VCaP (cell line): ENCODE data around the gene KMT2A.
"Not testable (repeated sequence)": the region's sequence is repeated elsewhere in the genome, so short reads cannot be mapped to it uniquely, and the experiment has no call there.

ENCODE experiments used
- H3K27ac ChIP-seq: fragments of 450-650 bp; 2 replicates; pipeline ENCODE4 v1.5.1; 2017
- TF ChIP-seq, protein P1 (sequence below): fragments of 450-650 bp; conservative IDR thresholded peaks from 2 replicates; pipeline ENCODE4 v1.5.1; 2017; ENCODE audit warnings: mild to moderate bottlenecking, moderate library complexity

Gene KMT2A

GRCh38 chr11:118406599-118407166 is 29.6 kb upstream of the KMT2A start:
- H3K27ac ChIP-seq = no peak overlapping the region
- TF ChIP-seq, protein P1, sequence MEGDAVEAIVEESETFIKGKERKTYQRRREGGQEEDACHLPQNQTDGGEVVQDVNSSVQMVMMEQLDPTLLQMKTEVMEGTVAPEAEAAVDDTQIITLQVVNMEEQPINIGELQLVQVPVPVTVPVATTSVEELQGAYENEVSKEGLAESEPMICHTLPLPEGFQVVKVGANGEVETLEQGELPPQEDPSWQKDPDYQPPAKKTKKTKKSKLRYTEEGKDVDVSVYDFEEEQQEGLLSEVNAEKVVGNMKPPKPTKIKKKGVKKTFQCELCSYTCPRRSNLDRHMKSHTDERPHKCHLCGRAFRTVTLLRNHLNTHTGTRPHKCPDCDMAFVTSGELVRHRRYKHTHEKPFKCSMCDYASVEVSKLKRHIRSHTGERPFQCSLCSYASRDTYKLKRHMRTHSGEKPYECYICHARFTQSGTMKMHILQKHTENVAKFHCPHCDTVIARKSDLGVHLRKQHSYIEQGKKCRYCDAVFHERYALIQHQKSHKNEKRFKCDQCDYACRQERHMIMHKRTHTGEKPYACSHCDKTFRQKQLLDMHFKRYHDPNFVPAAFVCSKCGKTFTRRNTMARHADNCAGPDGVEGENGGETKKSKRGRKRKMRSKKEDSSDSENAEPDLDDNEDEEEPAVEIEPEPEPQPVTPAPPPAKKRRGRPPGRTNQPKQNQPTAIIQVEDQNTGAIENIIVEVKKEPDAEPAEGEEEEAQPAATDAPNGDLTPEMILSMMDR = no peak

GRCh38 chr11:118410055-118410745 is 26.1 kb upstream of the KMT2A start:
- H3K27ac ChIP-seq = no peak overlapping the region
- TF ChIP-seq, protein P1 = no peak

DNA sequence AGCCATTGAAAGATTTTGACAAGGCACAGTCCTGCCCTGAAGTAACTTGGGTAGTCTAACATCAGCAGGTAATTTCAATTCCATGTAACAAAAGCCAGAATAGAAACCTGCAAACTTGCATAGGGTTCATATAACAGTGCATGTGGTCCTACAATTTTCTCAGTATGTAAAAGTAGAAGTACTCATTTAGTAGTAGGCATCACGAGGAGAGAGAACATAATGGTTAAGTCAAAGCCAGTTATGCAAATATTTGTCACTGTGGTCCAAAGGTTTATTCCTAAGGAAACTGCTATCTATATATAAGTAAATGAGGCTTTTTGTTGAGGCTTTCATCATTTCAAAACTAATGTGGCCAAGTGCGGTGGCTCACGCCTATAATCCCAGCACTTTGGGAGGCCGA is 24.8 kb upstream of the KMT2A start:
- H3K27ac ChIP-seq = no peak overlapping the region
- TF ChIP-seq, protein P1 = no peak

DNA sequence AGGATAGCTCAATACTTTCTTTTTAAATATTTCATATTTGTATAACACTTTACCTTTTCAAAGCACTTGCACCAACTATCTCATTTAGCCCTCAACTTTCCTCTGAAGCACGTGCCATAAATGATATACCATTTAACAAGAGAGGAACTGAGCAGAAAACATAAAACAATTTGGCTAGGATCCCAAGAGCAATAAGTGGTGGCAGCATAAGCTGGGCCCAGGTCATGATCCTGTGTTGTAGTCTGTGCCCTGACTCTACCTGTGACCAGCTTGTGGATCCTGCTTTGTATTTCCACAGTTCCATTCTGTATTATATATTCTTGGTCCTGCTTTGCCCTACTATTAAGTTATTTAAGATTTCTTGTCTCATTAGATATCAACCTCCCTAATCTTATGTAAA is 23.4 kb upstream of the KMT2A start:
- no peak overlapping the region for H3K27ac ChIP-seq
- TF ChIP-seq, protein P1 = no peak

GRCh38 chr11:118415062-118415738 is 21.1 kb upstream of the KMT2A start:
- H3K27ac ChIP-seq = 0 out of 2 replicates have a peak overlapping the region, but pooled peaks have one; percentile 3
- TF ChIP-seq, protein P1 = no peak

DNA sequence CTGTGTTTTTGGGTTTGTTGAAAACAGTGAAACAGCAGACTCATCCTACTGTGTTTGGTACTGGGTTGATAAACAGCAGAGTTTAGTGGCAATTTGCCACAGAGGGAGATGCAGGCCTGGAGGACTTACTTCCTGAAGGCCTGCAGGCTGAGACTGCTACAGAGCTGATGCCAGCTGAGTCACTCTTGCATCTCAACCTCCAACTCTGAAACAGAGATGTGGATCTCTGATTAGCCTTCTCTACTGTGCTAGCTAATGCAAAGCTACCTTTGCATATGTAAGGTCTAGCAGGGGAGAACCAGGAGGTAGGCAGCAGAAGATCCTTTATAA is 20.6 kb upstream of the KMT2A start:
- 0 out of 2 replicates have a peak overlapping the region, but pooled peaks have one; percentile 3 for H3K27ac ChIP-seq
- TF ChIP-seq, protein P1 = no peak

DNA sequence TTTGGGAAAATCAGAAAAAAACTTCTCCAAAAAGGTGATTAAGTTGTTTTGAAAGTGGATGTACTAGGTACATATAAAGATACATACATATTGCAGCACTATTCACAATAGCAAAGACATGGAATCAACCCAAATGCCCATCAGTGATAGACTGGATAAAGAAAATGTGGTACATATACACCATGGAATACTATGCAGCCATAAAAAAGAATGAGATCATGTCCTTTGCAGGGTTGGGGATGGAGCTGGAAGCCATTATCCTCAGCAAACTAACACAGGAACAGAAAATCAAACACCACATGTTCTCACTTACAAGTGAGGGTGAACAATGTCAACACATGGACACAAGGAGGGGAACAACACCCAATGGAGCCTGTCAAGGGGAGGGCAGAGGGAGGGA is 19.4 kb upstream of the KMT2A start:
- H3K27ac ChIP-seq = not testable (repeated sequence)

DNA sequence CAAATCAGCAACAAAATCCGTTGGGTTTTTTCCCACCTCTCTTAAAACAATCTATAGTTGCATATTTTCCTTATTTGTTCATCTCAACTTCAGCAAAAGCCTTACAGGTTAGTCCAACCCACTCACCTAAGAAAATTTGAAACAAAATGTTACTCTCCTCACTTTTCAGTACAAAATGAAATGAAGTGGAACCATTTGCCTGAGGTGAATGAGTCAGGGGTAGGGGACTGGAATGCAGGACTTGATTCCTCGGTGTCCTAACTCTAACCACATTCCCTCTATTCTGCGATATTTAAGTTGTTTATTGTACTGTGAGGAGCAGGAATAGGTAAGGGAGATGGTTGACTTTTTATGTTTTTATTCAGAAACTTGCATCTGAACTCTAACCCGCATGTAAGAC is 18.5 kb upstream of the KMT2A start:
- TF ChIP-seq, protein P1 = no peak
- no peak overlapping the region for H3K27ac ChIP-seq
